ENCODE measurements around the gene LIN7A. TPM values are rescaled to one million over a fixed set of nuclear protein-coding genes. Genes with fewer than 3 reads are reported as not detected.

Gene LIN7A
- total and polyA plus RNA-seq, 2 of the 4 experiments (the other 2 are of a cell fraction) = 10.8 to 24.7 TPM

- Histone ChIP-seq H4K8ac (ENCODE audit: low read depth in 2 of 2, low read length in 2 of 2) (no peak overlapping the region), H3K56ac (ENCODE audit: extremely low read depth, insufficient read depth, low read length) (no peak overlapping the region), H2AK9ac (replicated peaks; ENCODE audit: low read depth, low read length, poor library complexity) (no peak overlapping the region), H2BK5ac (ENCODE audit: low read depth, low read length, poor library complexity, severe bottlenecking) (no peak overlapping the region), H3K4me2 (ENCODE audit: low read depth, low read length) (no peak overlapping the region), H3K9me3 (ENCODE audit: control insufficient read depth, insufficient read depth, low read length) (no peaks in the 10 kb centered on the region), H2BK15ac (ENCODE audit: low read depth, low read length) (no peak overlapping the region), H3K4me3 (ENCODE audit: insufficient read depth, low read depth, low read length) (no peak overlapping the region), H3K23ac (ENCODE audit: low read depth, low read length) (no peak overlapping the region), H2AK5ac (ENCODE audit: low read depth, low read length) (no peak overlapping the region), H3K14ac (replicated peaks; ENCODE audit: low read depth, low read length) (no peak overlapping the region), H3K79me1 (ENCODE audit: low read depth in 1 of 2, low read length in 2 of 2) (peaks cover 3 to 31% of the 10 kb centered on the region in 2 experiments; a peak in 3 of 4 replicates), H3K9me1 (ENCODE audit: insufficient read depth, low read length) (peaks cover 3% of the 10 kb centered on the region), H4K5ac (ENCODE audit: low read depth, low read length) (no peak overlapping the region), H3K9ac (ENCODE audit: low read depth, low read length) (no peak overlapping the region), H4K91ac (ENCODE audit: insufficient read depth, low read depth, low read length) (no peak overlapping the region), H3K4ac (ENCODE audit: low read depth, low read length) (no peak overlapping the region), H3K36me3 (ENCODE audit: control insufficient read depth, insufficient read depth, low read length) (no peaks in the 10 kb centered on the region), H2BK20ac (ENCODE audit: low read depth, low read length) (no peak overlapping the region), H3K27me3 (ENCODE audit: control insufficient read depth, insufficient read depth, low read length) (no peaks in the 10 kb centered on the region), H4K20me1 (ENCODE audit: insufficient read depth, low read length) (no peaks in the 10 kb centered on the region), H3K27ac (ENCODE audit: insufficient read depth, low read length) (no peak overlapping the region), H2AFZ (replicated peaks; ENCODE audit: low read length, poor library complexity) (no peak overlapping the region), H3K18ac (ENCODE audit: low read depth, low read length) (no peak overlapping the region), H2BK120ac (ENCODE audit: low read depth, low read length) (no peak overlapping the region), H3K4me1 (ENCODE audit: control insufficient read depth, insufficient read depth, low read length) (0 out of 2 replicates have a peak, but pooled peaks cover 3% of the 10 kb centered on the region)
- no TSS peak for BruUV-seq (replicated peaks)
- POLR2A ChIA-PET (ENCODE audit: unreplicated experiment) = no interaction called here
- in situ Hi-C loops (cut with MboI; ENCODE audit: low sequenced_read_pairs) = no loop called here
- no peak for TF ChIP-seq MAZ (IDR thresholded peaks at IDR 0.05; ENCODE audit: borderline replicate concordance, low read depth, low read length)
- TF ChIP-seq BHLHE40 (IDR thresholded peaks at IDR 0.05; ENCODE audit: low read depth, low read length) = no peak
- TF ChIP-seq SMC3 (IDR thresholded peaks at IDR 0.05; ENCODE audit: low read depth, low read length) = no peak
- no peak for TF ChIP-seq FOS (IDR thresholded peaks at IDR 0.05; ENCODE audit: low read depth, low read length)
- TF ChIP-seq CHD1 (IDR thresholded peaks at IDR 0.05; ENCODE audit: low read depth, low read length) = no peak
- TF ChIP-seq RFX5 (IDR thresholded peaks at IDR 0.05; ENCODE audit: low read depth, low read length) = no peak
- TF ChIP-seq, protein P1, sequence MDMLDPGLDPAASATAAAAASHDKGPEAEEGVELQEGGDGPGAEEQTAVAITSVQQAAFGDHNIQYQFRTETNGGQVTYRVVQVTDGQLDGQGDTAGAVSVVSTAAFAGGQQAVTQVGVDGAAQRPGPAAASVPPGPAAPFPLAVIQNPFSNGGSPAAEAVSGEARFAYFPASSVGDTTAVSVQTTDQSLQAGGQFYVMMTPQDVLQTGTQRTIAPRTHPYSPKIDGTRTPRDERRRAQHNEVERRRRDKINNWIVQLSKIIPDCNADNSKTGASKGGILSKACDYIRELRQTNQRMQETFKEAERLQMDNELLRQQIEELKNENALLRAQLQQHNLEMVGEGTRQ (IDR thresholded peaks at IDR 0.05; ENCODE audit: low read depth, low read length) = no peak
- no peak for TF ChIP-seq RAD21 (IDR thresholded peaks at IDR 0.05; ENCODE audit: low read length)
- TF ChIP-seq CEBPB (IDR thresholded peaks at IDR 0.05; ENCODE audit: low read depth, low read length) = no peak
- no peak for TF ChIP-seq MAFK (IDR thresholded peaks at IDR 0.05; ENCODE audit: low read depth, low read length)
- TF ChIP-seq, protein P2, sequence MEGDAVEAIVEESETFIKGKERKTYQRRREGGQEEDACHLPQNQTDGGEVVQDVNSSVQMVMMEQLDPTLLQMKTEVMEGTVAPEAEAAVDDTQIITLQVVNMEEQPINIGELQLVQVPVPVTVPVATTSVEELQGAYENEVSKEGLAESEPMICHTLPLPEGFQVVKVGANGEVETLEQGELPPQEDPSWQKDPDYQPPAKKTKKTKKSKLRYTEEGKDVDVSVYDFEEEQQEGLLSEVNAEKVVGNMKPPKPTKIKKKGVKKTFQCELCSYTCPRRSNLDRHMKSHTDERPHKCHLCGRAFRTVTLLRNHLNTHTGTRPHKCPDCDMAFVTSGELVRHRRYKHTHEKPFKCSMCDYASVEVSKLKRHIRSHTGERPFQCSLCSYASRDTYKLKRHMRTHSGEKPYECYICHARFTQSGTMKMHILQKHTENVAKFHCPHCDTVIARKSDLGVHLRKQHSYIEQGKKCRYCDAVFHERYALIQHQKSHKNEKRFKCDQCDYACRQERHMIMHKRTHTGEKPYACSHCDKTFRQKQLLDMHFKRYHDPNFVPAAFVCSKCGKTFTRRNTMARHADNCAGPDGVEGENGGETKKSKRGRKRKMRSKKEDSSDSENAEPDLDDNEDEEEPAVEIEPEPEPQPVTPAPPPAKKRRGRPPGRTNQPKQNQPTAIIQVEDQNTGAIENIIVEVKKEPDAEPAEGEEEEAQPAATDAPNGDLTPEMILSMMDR (conservative IDR thresholded peaks at IDR 0.05; ENCODE audit: low read depth, low read length) = no peak
- TF ChIP-seq, protein P3, sequence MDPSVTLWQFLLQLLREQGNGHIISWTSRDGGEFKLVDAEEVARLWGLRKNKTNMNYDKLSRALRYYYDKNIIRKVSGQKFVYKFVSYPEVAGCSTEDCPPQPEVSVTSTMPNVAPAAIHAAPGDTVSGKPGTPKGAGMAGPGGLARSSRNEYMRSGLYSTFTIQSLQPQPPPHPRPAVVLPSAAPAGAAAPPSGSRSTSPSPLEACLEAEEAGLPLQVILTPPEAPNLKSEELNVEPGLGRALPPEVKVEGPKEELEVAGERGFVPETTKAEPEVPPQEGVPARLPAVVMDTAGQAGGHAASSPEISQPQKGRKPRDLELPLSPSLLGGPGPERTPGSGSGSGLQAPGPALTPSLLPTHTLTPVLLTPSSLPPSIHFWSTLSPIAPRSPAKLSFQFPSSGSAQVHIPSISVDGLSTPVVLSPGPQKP (IDR thresholded peaks at IDR 0.05; ENCODE audit: borderline replicate concordance, low read depth, low read length) = no peak
- intact Hi-C loops (cut with micrococcal nuclease) = no loop called here
- dilution Hi-C loops (cut with HindIII; ENCODE audit: low sequenced_read_pairs, unreplicated experiment) = no loop called here
- no CpG with 5 or more reads among the region's 3 CpGs for WGBS, 2 experiments (ENCODE audit: extremely low coverage in 2 of 2, insufficient read length in 1 of 2)
- no peak for DNase-seq
- CTCF ChIA-PET = no interaction called here
- ATAC-seq (ENCODE audit: low read depth) = no peak
Measured at GRCh38 chr12:80917651-80918050, 20.1 kb downstream of the LIN7A start.

Data from IMR-90 (cell line).